ENCODE results near the gene VSTM2B.
"Not testable (repeated sequence)": the region's sequence is repeated elsewhere in the genome, so short reads cannot be mapped to it uniquely, and the experiment has no call there.

The VSTM2B gene

DNA sequence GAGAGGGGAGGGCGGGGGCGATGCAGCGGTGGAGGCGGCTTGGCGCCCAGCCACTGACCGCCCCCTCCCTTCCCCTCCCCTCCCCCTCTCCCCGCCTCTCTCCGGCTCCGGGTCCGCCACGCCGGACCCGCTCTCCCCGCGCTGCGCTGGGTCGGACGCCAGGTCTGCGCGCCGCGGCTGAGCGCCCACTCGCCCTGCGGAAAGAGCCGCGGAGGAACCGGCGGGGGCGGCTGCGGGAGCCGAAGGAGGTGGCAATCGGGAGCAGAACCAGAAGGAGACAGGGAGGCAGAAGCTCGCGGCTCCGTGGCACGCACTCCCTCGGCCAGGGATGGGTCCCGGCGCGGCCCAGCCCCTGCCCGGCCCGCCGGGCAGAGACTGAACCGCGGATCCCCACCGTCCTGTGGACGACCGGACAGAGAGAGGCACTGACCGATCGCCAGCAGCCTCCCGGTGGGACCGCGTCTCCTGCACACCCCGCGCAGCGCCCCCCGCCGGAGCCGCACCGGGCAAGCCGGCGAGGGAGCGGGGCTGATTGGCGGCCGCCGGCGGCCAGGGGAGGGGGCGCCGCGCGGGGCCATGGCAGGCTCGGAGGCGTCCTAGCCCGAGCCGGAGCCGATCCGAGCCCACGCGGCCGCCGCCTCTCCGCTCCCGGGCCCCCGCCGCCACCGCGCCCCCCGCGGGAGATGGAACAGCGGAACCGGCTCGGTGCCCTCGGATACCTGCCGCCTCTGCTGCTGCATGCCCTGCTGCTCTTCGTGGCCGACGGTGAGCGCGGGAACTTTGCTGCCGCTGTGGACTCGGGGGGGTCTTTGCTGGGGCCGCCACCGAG is at the start of gene VSTM2B:
Gene VSTM2B (plus strand): TSS at position 94 of the 829 bp plus-strand sequence. CDS start 590 bp downstream, at position 684.
- no peaks in the 10 kb centered on the region for H3K36me3 ChIP-seq (replicated peaks)
- peaks cover 44% of the 10 kb centered on the region for H3K27me3 ChIP-seq (ENCODE audit: low read depth)
- DNase-seq (ENCODE audit: low spot score in 2 of 2) = no peak
- H3K4me1 ChIP-seq = no peaks in the 10 kb centered on the region; the same call in 1 of the 2 replicates
- no peaks in the 10 kb centered on the region for H3K9me3 ChIP-seq
- H3K4me3 ChIP-seq = peak within 1 kb of the TSS; percentile 21
- in situ Hi-C loops (cut with MboI; ENCODE audit: low sequenced_read_pairs) = no loop called here

DNA sequence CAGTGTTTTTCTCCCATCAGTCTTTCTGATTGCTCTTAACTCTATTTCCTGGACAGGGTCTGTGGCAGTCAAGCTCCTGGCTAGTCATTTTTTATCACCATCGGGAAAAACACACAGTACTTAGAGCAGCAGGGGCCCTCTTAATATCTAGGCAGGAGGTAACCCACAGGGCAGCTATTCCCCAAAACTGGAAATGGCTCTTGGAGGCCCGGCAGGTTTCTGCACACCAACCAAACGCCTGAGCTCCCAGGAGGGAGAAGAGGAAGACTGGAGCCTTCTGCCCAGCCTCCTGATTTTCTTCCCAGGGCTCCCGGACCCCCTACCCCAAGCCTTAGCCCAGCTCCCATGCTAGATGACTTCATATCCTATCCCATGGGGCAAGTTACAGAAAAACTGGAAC is 49.3 kb upstream of the VSTM2B start:
- no peak overlapping the region for H3K4me3 ChIP-seq
- in situ Hi-C loops (cut with MboI; ENCODE audit: low sequenced_read_pairs) = no loop called here
- H3K27me3 ChIP-seq (ENCODE audit: low read depth) = no peaks in the 10 kb centered on the region
- DNase-seq (ENCODE audit: low spot score in 2 of 2) = no peak
- H3K36me3 ChIP-seq (replicated peaks) = no peaks in the 10 kb centered on the region
- no peaks in the 10 kb centered on the region for H3K9me3 ChIP-seq
- H3K4me1 ChIP-seq = no peaks in the 10 kb centered on the region

DNA sequence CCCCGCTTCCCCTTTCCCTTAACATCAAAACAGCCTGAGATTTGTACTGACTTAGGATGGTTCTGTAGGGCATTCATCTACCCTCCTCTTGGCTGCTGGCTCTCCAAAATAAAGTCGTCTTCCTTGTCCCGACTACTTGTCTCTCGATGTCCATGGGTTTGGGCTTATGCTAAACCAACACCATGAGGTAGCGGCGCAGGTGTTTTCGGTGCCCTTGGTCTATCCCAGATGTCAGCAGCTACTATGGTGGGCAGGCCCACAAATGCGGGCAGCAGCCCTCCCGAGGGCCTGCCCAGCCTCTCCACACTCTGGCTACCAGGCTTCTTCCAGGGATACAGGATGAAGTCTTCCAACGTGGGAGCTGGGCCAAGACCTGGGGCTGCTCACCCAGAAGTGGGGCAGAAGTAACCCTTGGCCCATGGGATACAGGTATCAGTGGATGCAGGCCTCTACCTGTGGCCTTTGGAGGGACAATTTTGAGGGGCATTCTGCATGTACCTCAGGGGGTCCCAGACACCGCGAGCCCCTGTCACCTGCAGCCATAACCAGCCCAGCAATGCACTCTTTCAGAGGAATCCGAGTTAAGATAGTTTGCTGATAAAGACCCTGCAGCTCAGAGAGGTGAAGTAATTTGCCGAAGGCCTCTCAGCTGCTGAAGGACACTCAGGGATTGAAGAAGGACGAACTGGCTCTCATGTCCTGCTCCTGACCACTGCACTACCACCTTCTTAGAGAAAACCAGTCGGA is 47.8 kb upstream of the VSTM2B start:
- no peak for DNase-seq (ENCODE audit: low spot score in 2 of 2)
- in situ Hi-C loops (cut with MboI; ENCODE audit: low sequenced_read_pairs) = no loop called here
- Histone ChIP-seq H3K36me3 (replicated peaks) (no peaks in the 10 kb centered on the region), H3K4me3 (no peak overlapping the region), H3K9me3 (no peaks in the 10 kb centered on the region), H3K4me1 (no peaks in the 10 kb centered on the region), H3K27me3 (ENCODE audit: low read depth) (no peaks in the 10 kb centered on the region)

DNA sequence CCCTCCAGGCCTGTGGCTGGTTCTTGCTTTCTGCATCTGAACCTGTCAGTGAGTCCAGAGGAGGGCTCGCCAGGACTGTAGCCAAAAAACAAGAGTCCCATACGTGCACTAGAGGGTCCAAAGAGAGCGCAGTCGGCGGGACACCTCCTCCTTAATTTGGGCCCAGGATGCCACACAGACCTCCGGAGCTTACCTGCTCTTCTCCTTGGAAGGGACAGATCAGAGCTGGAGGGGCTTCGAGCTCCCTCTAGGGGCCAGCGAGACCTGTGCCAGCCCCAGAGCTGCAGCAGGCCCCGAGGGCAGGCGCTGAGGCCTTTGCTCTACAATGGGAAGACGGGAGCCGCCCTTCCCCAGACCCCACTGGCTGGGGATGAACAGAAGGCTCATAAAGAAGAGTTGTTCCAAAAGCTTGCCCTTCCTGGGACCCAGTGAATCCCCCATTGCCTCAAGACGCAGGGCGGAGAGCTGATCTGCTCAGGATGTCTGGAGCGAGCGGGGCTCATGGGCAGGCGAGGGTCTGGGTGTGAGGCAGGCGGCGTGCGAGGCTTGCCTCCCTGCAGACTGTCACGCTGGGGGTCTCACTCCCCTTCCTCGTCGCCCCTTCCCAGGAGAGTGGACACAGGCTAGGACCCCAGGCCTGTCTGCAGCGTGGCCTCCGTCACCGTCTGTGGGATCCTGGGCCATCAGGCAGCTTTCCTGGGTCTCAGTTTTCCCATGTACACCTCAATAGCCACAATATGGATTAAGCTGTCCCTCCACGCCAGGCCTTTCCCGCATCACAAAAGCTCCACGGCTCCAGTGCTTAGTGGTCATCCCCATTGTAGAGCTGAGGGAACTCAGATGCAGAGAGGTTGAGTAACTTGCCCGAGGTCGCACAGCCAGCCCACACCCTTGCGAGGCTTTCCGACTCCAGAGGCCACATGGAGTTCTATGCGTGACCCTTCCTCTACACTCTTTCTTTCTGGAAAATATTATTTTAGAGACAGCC is 46.9 kb upstream of the VSTM2B start:
- in situ Hi-C loops (cut with MboI; ENCODE audit: low sequenced_read_pairs) = no loop called here
- H3K36me3 ChIP-seq (replicated peaks) = no peaks in the 10 kb centered on the region
- peak; percentile 18 to 59 for DNase-seq (ENCODE audit: low spot score in 2 of 2)
- H3K9me3 ChIP-seq = no peaks in the 10 kb centered on the region
- H3K27me3 ChIP-seq (ENCODE audit: low read depth) = no peaks in the 10 kb centered on the region
- no peaks in the 10 kb centered on the region for H3K4me1 ChIP-seq
- H3K4me3 ChIP-seq = no peak overlapping the region

DNA sequence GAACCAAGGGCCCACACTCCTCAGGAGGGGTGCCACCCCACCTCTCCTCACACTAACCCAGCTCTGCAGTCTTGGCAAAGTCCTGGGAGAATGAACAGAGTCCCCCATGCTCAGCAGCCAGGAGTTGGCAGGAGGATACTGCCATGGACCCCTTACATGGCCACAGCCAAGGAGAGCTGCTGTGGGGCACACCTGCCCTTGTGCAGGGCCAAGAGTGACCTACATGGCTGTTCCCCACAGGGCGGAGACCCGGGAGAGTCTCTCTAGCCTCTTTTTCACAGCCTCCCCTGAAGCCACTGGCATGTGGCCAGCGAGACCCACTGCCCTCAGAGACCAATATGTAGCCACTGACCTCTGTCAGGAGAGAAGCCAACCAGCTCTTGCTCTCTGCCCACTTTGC is 45.9 kb upstream of the VSTM2B start:
- no peak for DNase-seq (ENCODE audit: low spot score in 2 of 2)
- Histone ChIP-seq H3K36me3 (replicated peaks) (no peaks in the 10 kb centered on the region), H3K9me3 (no peaks in the 10 kb centered on the region), H3K4me1 (no peaks in the 10 kb centered on the region), H3K4me3 (no peak overlapping the region), H3K27me3 (ENCODE audit: low read depth) (no peaks in the 10 kb centered on the region)
- in situ Hi-C loops (cut with MboI; ENCODE audit: low sequenced_read_pairs) = no loop called here

DNA sequence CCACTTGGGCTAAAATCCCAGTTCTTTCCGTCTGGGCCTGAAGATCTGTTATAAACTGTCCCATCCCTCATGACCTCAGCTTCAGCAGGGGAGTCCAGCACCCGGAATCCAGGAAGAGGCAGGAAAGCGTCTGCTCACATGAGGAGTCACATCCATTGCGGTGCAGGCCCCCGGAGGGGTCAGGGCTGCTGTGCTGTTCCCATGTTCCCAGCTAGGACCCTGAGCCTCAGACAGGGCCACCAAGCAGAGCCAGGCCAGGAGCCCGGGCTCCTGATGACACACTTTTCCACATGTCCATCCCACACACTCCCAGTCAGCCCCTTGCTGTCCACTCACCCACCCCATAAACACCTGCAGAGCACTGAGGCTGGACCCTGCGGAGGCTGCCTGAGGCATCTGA is 45.3 kb upstream of the VSTM2B start:
- H3K4me1 ChIP-seq = no peaks in the 10 kb centered on the region
- no peak for DNase-seq (ENCODE audit: low spot score in 2 of 2)
- no peak overlapping the region for H3K4me3 ChIP-seq
- H3K36me3 ChIP-seq (replicated peaks) = no peaks in the 10 kb centered on the region
- in situ Hi-C loops (cut with MboI; ENCODE audit: low sequenced_read_pairs) = no loop called here
- H3K27me3 ChIP-seq (ENCODE audit: low read depth) = no peaks in the 10 kb centered on the region
- no peaks in the 10 kb centered on the region for H3K9me3 ChIP-seq

DNA sequence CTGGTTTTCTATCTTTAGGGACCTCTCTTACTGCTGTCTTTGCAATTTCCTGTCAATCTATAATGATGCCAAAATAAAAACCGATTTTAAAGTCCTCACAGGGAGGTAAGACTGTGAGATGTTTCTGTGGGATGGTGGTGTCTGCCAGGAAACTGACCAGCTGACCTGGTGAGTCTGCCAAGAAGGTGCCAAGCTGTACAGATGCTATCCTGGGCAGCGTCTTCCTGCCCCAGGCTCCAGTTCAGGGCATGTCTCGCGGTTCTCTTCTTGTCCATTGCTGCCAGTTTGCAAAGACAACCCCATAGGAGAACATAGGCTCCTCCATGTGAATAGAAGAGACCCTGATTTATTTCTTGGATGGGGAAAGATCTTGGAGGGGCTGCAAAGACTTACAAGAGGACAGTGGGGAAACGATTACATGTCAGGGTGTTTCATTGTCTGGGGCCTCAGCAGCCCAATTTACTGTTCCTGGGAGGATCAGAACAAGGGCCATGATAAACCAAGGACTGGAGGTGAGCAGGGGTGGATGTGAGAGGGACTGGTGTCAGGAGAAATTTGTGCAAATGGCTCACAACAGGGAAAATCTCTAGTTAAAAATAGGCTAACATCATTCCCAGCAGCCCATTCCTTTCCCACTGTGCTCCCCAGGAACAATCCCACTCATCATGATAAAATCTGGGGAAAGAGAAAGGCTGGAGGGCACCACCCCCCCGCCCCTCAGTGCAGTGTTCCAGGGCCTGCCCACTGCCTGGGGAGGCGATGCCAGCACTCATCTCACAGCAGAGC is 42.7 kb upstream of the VSTM2B start:
- no peaks in the 10 kb centered on the region for H3K4me1 ChIP-seq
- H3K36me3 ChIP-seq (replicated peaks) = no peaks in the 10 kb centered on the region
- no peak for DNase-seq (ENCODE audit: low spot score in 2 of 2)
- H3K9me3 ChIP-seq = no peaks in the 10 kb centered on the region
- no peak overlapping the region for H3K4me3 ChIP-seq
- in situ Hi-C loops (cut with MboI; ENCODE audit: low sequenced_read_pairs) = no loop called here
- H3K27me3 ChIP-seq (ENCODE audit: low read depth) = peaks cover 3% of the 10 kb centered on the region; the same call in 1 of the 2 replicates

DNA sequence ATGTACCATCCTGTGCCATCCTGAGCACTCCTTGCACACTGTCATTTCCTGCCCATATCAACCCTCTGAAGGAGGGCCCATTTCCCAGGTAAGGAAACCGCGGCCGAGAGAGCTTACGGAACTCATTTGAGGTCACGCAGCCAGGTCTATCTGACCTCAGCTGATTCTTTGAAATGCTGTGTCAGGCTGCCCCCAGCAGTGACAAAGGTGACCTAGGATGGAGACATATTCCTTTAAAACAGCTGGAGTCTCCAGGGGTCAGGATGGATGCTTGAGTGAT is 42.2 kb upstream of the VSTM2B start:
- no peak for DNase-seq (ENCODE audit: low spot score in 2 of 2)

DNA sequence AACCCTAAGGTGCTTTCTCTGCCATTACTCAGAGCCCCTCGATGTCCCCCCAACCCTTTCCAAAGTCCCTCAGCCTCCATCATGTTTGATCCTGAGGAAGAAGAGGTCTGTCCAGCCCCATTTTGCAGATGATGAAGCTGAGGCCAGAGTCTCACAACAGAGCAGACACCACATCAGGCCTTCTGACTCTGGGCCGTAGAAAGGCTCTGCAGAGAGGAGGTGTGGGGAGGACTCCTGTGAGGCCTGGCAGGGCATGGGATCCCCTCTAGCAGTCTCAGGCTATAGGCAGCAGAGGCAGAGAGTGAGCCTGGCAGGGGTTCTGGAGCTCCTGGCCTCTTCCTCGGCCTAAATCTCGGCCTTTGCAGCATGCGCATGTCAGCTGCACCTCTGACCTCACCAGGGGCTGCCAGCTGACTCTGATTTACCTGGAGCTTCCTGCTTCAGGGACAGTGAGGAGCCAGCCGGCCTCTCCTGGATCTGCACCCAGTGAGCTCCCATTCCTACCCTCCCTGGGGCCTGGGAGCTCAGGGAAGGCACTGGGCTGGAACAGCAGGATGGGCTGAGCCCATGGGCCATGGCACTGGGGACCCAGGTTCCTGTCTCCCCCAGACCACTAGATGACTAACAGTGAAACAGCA is 41.7 kb upstream of the VSTM2B start:
- in situ Hi-C loops (cut with MboI; ENCODE audit: low sequenced_read_pairs) = no loop called here
- DNase-seq (ENCODE audit: low spot score in 2 of 2) = no peak
- H3K4me3 ChIP-seq = no peak overlapping the region
- H3K27me3 ChIP-seq (ENCODE audit: low read depth) = peaks cover 3% of the 10 kb centered on the region; the same call in 1 of the 2 replicates
- H3K4me1 ChIP-seq = no peaks in the 10 kb centered on the region
- no peaks in the 10 kb centered on the region for H3K36me3 ChIP-seq (replicated peaks)
- no peaks in the 10 kb centered on the region for H3K9me3 ChIP-seq

More for the DNA sequence above, 42.2 kb upstream of the VSTM2B start:
- Histone ChIP-seq H3K36me3 (replicated peaks) (no peaks in the 10 kb centered on the region), H3K9me3 (no peaks in the 10 kb centered on the region), H3K4me1 (no peaks in the 10 kb centered on the region), H3K4me3 (no peak overlapping the region), H3K27me3 (ENCODE audit: low read depth) (peaks cover 3% of the 10 kb centered on the region; the same call in 1 of the 2 replicates)
- in situ Hi-C loops (cut with MboI; ENCODE audit: low sequenced_read_pairs) = no loop called here

DNA sequence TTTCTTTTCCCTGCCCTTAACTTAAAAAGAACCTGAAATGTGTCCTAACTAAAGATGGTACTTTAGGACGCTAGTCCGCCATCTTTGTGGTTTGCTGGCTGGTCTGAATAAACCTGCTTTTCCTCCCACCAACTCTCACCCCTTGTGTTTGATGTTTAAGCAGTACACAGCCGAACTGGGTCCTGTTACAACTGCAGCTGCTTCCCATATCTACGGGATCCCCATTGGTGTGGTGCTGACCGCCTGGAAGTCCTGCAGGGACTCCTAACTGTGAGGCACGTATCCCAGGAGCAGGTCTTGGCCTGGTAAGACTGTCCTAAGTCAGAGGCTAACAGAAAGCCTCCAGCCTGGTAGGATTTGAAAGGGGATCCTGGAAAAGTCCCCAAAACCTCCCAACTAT is 40.9 kb upstream of the VSTM2B start:
- H3K36me3 ChIP-seq (replicated peaks) = no peaks in the 10 kb centered on the region
- H3K9me3 ChIP-seq = no peaks in the 10 kb centered on the region
- DNase-seq (ENCODE audit: low spot score in 2 of 2) = no peak
- in situ Hi-C loops (cut with MboI; ENCODE audit: low sequenced_read_pairs) = no loop called here
- no peaks in the 10 kb centered on the region for H3K4me1 ChIP-seq
- H3K27me3 ChIP-seq (ENCODE audit: low read depth) = peaks cover 3% of the 10 kb centered on the region; the same call in 1 of the 2 replicates
- H3K4me3 ChIP-seq = no peak overlapping the region

DNA sequence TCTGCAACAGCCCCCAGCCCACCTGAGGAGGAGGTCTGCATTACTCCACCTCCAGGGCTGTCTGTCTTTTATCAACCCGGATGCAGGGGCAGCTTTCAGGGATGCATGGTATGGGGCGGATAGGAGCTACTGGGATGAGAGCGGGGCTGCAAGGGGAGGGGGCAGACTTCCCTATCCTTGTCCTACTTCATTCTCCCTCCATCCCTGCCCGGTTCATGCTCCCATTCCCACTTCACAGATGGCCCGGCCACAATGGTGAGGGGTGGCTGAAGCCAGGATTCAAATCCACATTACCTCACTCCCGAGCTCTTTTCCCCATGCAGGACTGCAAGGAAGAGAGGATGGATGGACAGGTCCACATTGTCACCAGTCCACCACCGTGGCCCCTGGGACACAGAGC is 40.5 kb upstream of the VSTM2B start:
- Histone ChIP-seq H3K4me3 (no peak overlapping the region), H3K4me1 (no peaks in the 10 kb centered on the region), H3K36me3 (replicated peaks) (no peaks in the 10 kb centered on the region), H3K27me3 (ENCODE audit: low read depth) (peaks cover 3% of the 10 kb centered on the region; the same call in 1 of the 2 replicates), H3K9me3 (no peaks in the 10 kb centered on the region)
- in situ Hi-C loops (cut with MboI; ENCODE audit: low sequenced_read_pairs) = no loop called here
- DNase-seq (ENCODE audit: low spot score in 2 of 2) = no peak

DNA sequence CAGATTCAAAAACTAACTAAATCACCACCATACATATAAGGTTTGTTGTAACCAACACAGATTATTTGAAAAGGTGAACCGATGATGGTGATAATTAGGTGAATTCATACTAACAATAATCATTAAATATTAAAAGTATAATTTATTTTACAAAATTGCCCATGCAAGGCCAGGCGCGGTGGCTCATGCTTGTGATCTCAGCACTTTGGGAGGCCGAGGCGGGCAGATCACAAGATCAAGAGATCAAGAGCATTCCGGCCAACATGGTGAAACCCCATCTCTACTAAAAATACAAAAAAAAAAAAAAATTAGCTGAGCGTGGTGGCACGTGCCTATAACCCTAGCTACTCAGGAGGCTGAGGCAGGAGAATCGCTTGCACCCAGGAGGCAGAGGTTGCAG is 38.8 kb upstream of the VSTM2B start:
- H3K4me3 ChIP-seq; DNase-seq (ENCODE audit: low spot score in 2 of 2); in situ Hi-C loops (cut with MboI; ENCODE audit: low sequenced_read_pairs); H3K27me3 ChIP-seq (ENCODE audit: low read depth); H3K4me1 ChIP-seq; H3K9me3 ChIP-seq; H3K36me3 ChIP-seq (replicated peaks): not testable (repeated sequence)

Data from HAP-1 (cell line).